Measurements from ENCODE around the gene C8B. TPM values are rescaled to one million over a fixed set of nuclear protein-coding genes. Genes with fewer than 3 reads are reported as not detected.

Gene C8B
- total and polyA plus RNA-seq, 9 of the 15 experiments (the other 6 are each of a cell fraction or from before 2014, with no cell fraction given) = not detected

DNA sequence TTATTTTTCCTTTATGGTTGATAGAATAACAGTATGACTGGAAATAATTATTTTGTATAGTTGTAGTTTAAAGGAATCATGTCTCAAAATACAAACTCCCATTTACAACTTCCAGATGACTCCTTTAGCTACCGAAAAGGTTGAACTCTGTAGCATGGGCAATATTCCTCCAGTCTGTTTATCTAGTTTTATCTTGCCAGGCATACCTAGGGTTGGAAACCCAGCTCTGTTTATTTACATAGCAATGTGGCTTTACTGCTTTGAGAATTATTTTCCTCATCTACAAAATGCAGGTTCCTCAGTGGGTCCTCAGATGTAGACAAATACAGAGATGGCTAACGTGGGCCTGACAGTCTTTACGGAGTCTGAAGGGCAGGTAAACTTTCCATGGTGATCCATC, 60.1 kb downstream of the C8B start (continued):
- TF ChIP-seq, protein P1, sequence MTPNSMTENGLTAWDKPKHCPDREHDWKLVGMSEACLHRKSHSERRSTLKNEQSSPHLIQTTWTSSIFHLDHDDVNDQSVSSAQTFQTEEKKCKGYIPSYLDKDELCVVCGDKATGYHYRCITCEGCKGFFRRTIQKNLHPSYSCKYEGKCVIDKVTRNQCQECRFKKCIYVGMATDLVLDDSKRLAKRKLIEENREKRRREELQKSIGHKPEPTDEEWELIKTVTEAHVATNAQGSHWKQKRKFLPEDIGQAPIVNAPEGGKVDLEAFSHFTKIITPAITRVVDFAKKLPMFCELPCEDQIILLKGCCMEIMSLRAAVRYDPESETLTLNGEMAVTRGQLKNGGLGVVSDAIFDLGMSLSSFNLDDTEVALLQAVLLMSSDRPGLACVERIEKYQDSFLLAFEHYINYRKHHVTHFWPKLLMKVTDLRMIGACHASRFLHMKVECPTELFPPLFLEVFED (CRISPR knock-in tag; conservative IDR thresholded peaks at IDR 0.05) = no peak
- TF ChIP-seq CBX1 (IDR thresholded peaks at IDR 0.05; ENCODE audit: low read depth) (no peak), ZNF224 (CRISPR knock-in tag; IDR thresholded peaks at IDR 0.05) (no peak), BCOR (IDR thresholded peaks at IDR 0.05) (no peak), CBX2 (IDR thresholded peaks at IDR 0.05; ENCODE audit: insufficient read depth, low read length, poor library complexity, severe bottlenecking) (no peak), TBP (optimal IDR thresholded peaks at IDR 0.05; ENCODE audit: low read depth, low read length) (no peak)
- TF ChIP-seq, protein P2, sequence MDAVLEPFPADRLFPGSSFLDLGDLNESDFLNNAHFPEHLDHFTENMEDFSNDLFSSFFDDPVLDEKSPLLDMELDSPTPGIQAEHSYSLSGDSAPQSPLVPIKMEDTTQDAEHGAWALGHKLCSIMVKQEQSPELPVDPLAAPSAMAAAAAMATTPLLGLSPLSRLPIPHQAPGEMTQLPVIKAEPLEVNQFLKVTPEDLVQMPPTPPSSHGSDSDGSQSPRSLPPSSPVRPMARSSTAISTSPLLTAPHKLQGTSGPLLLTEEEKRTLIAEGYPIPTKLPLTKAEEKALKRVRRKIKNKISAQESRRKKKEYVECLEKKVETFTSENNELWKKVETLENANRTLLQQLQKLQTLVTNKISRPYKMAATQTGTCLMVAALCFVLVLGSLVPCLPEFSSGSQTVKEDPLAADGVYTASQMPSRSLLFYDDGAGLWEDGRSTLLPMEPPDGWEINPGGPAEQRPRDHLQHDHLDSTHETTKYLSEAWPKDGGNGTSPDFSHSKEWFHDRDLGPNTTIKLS (IDR thresholded peaks at IDR 0.05; ENCODE audit: borderline replicate concordance, low read depth) = no peak

DNA sequence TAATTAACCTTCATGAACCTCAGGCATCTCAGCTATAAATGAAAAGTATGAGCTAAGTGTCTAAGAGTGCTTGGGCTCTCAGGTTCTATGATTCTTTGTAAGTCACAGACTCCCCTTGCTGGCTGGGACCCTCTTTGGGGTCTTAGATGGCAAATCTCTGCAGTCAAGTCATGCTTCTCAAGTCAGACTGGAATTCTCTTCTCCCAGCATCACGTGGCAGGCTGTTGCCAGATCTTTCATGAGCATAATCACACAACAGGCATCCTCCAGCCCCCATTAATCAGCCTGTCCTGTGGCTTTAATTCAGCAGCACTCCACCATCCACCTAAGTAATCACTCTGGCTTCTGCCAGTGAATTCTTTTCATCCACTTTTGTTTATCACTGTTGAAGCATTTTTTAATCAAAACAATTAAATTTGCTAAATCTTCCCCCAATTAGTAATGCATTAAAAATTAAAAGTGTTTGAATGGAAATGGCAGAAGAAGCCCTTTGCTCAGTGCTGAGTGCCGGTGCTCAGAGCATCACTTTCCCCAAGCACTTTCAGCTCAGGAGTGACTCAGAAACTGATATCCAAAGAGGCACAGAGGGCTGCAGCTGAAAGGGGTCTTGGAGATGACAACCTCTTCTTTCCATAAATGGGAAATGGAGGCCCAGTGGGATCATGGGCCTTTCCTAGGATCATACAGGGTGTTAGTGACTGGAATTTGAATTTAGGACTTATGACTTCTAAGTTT, 61.0 kb downstream of the C8B start:
- Histone ChIP-seq H3K4me2 (ENCODE audit: insufficient read depth, low read length) (no peak overlapping the region), H3K79me2 (ENCODE audit: control insufficient read depth, insufficient read depth, low read length) (no peaks in the 10 kb centered on the region), H4K20me1 (replicated peaks; ENCODE audit: control insufficient read depth, insufficient read depth, low read length) (no peaks in the 10 kb centered on the region), H3K9me3 (replicated peaks; ENCODE audit: control insufficient read depth, insufficient read depth, low read depth, low read length) (no peaks in the 10 kb centered on the region), H3K36me3 (ENCODE audit: control insufficient read depth, insufficient read depth, low read length) (no peaks in the 10 kb centered on the region), H3K4me1 (replicated peaks in 1 of 2; ENCODE audit: control insufficient read depth in 2 of 2, insufficient read depth in 2 of 2, low read length in 2 of 2) (no peaks in the 10 kb centered on the region), H3K27ac (ENCODE audit: extremely low read depth, low read depth, low read length) (no peak overlapping the region), H2AFZ (ENCODE audit: low read depth, low read length) (no peak overlapping the region), H3K9me1 (ENCODE audit: control insufficient read depth, insufficient read depth, low read length) (no peaks in the 10 kb centered on the region), H3K9ac (ENCODE audit: insufficient read depth in 1 of 2, low read depth in 2 of 2, low read length in 2 of 2) (no peak overlapping the region), H3K4me3 (no peak overlapping the region), H3K27me3 (ENCODE audit: control insufficient read depth in 2 of 2, insufficient read depth in 2 of 2, low read length in 2 of 2) (no peaks in the 10 kb centered on the region)
- in situ Hi-C loops (cut with MboI) (no loop called here), intact Hi-C loops (cut with micrococcal nuclease) (no loop called here)
- WGBS (ENCODE audit: insufficient coverage, low coverage, missing lambda C conversion rate) = 4% methylated on average over 2 of the region's 2 CpGs
- BruUV-seq (replicated peaks) = no TSS peak
- CTCF ChIA-PET (ENCODE audit: low intra/inter-chr PET ratio) = no interaction called here
- DNase-seq (ENCODE audit: extremely low read depth in 1 of 4, low spot score in 3 of 4) (no peak), ATAC-seq (no peak), FAIRE-seq (no peak)
- POLR2A ChIA-PET = interaction anchor here (0.9 kb wide), 1 partner anchor 54 kb away, joined by 4 read pairs; no protein-coding TSS in a partner anchor
- TF ChIP-seq, protein P3, sequence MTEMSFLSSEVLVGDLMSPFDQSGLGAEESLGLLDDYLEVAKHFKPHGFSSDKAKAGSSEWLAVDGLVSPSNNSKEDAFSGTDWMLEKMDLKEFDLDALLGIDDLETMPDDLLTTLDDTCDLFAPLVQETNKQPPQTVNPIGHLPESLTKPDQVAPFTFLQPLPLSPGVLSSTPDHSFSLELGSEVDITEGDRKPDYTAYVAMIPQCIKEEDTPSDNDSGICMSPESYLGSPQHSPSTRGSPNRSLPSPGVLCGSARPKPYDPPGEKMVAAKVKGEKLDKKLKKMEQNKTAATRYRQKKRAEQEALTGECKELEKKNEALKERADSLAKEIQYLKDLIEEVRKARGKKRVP (CRISPR knock-in tag; IDR thresholded peaks at IDR 0.05) = no peak
- no peak for TF ChIP-seq TCF7L2 (IDR thresholded peaks at IDR 0.05; ENCODE audit: low read depth, low read length)
- no peak for TF ChIP-seq TOE1 (IDR thresholded peaks at IDR 0.05; ENCODE audit: borderline replicate concordance)
- TF ChIP-seq TOE1 (CRISPR knock-in tag; IDR thresholded peaks at IDR 0.05; ENCODE audit: borderline replicate concordance, low read depth) = no peak
- TF ChIP-seq ZNF184 (CRISPR knock-in tag; IDR thresholded peaks at IDR 0.05) = no peak
- TF ChIP-seq MAFK (IDR thresholded peaks at IDR 0.05; ENCODE audit: low read length) = no peak
